K562 (cell line): ENCODE results near the gene NKIRAS1. TPM values are rescaled to one million over a fixed set of nuclear protein-coding genes. Genes with fewer than 3 reads are reported as not detected.

ENCODE experiments used
- CSDE1 ChIP-seq, 2 experiments: fragments of 450-650 bp; IDR thresholded peaks; 2 replicates each; pipeline ENCODE4 v1.6.1; 2016; ENCODE audit warnings: mild to moderate bottlenecking in 1 of 2
- DPF2 ChIP-seq: fragments of 450-650 bp; IDR thresholded peaks from 2 replicates; pipeline ENCODE4 v1.6.1; 2016
- FOS ChIP-seq: IDR thresholded peaks from 3 replicates; pipeline ENCODE4 v1.6.1; 2011; ENCODE audit not compliant: insufficient read length; ENCODE audit errors: extremely low read depth
- FOXA3 ChIP-seq, 2 experiments: fragments of 450-650 bp in 1 of 2; sonication (generic) in 1 of 2; formaldehyde crosslinking; IDR thresholded peaks in 1 of 2; conservative IDR thresholded peaks in 1 of 2; 2 replicates each; pipeline versions ENCODE4 v1.4.0 to v1.8.0; 2020 to 2022; ENCODE audit warnings: mild to moderate bottlenecking in 2 of 2, missing genetic modification reagents in 1 of 2
- GATA2 ChIP-seq: sonication (generic); formaldehyde crosslinking; IDR thresholded peaks from 2 replicates; pipeline ENCODE4 v1.4.0; 2020; ENCODE audit warnings: mild to moderate bottlenecking, missing genetic modification reagents
- GATAD2A ChIP-seq: fragments of 450-650 bp; IDR thresholded peaks from 2 replicates; pipeline ENCODE4 v1.6.1; 2017
- HES1 ChIP-seq: fragments of 450-650 bp; IDR thresholded peaks from 2 replicates; pipeline ENCODE4 v1.6.1; 2016; ENCODE audit warnings: low read depth, mild to moderate bottlenecking, moderate library complexity
- MIER1 ChIP-seq: fragments of 450-650 bp; IDR thresholded peaks from 2 replicates; pipeline ENCODE4 v1.6.1; 2016; ENCODE audit warnings: antibody characterized with exemption, mild to moderate bottlenecking, low read depth
- MYC ChIP-seq, 2 experiments: fragments of 250-450 bp in 1 of 2; sonication (Bioruptor Pico) in 1 of 2; IDR thresholded peaks; 2 replicates each; pipeline versions ENCODE4 v1.5.1 to v1.6.1; 2012 to 2021; ENCODE audit warnings: low read depth in 2 of 2, borderline replicate concordance in 1 of 2, improper control_type of control experiment in 1 of 2, low read length in 1 of 2, mild to moderate bottlenecking in 1 of 2, moderate library complexity in 1 of 2
- NFIC ChIP-seq: fragments of 450-650 bp; IDR thresholded peaks from 2 replicates; pipeline ENCODE4 v1.6.1; 2017; ENCODE audit warnings: mild to moderate bottlenecking, inconsistent platforms
- NFIX ChIP-seq: fragments of 250-450 bp; sonication (Bioruptor Pico); IDR thresholded peaks from 2 replicates; pipeline ENCODE4 v1.4.0; 2020; ENCODE audit warnings: low read depth, mild to moderate bottlenecking, moderate library complexity
- NONO ChIP-seq, 2 experiments: fragments of 200-400 bp in 1 of 2; fragments of 450-650 bp in 1 of 2; formaldehyde crosslinking in 1 of 2; IDR thresholded peaks; 2 replicates each; pipeline ENCODE4 v1.6.1; 2017; ENCODE audit warnings: low read depth in 2 of 2, mild to moderate bottlenecking in 2 of 2, moderate library complexity in 2 of 2, low read length in 1 of 2
- POLR2A ChIP-seq: fragments of 450-650 bp; conservative IDR thresholded peaks from 2 replicates; pipeline ENCODE4 v1.6.1; 2016
- RAD21 ChIP-seq, 2 experiments: fragments of 250-450 bp in 1 of 2; fragments of 450-650 bp in 1 of 2; sonication (Bioruptor Pico) in 1 of 2; formaldehyde crosslinking in 1 of 2; IDR thresholded peaks in 1 of 2; conservative IDR thresholded peaks in 1 of 2; 2 replicates each; pipeline versions ENCODE4 v1.4.0 to v1.8.0; 2020 to 2022; ENCODE audit warnings: mild to moderate bottlenecking in 2 of 2, moderate library complexity in 1 of 2
- SLC30A9 ChIP-seq: fragments of 250-450 bp; sonication (Bioruptor Pico); IDR thresholded peaks from 2 replicates; pipeline ENCODE4 v1.8.0; 2022; ENCODE audit warnings: mild to moderate bottlenecking, moderate library complexity
- SMAD2 ChIP-seq: fragments of 150-350 bp; IDR thresholded peaks from 2 replicates; pipeline ENCODE4 v1.6.1; 2014; ENCODE audit warnings: low read depth, mild to moderate bottlenecking, low read length
- SMARCE1 ChIP-seq: fragments of 450-650 bp; IDR thresholded peaks from 2 replicates; pipeline ENCODE4 v1.7.1; 2016; ENCODE audit warnings: mild to moderate bottlenecking
- TEAD2 ChIP-seq: fragments of 450-650 bp; IDR thresholded peaks from 2 replicates; pipeline ENCODE4 v1.6.1; 2016; ENCODE audit warnings: missing genetic modification characterization, control low read depth, missing compliant biosample characterization
- VEZF1 ChIP-seq: fragments of 200-800 bp; sonication (Bioruptor generic); IDR thresholded peaks from 2 replicates; pipeline ENCODE4 v1.6.1; 2017; ENCODE audit warnings: missing genetic modification characterization, missing compliant biosample characterization
- ZFP30 ChIP-seq: fragments of 250-450 bp; sonication (Bioruptor Pico); IDR thresholded peaks from 2 replicates; pipeline ENCODE4 v1.8.0; 2022; ENCODE audit warnings: moderate library complexity, mild to moderate bottlenecking, inconsistent platforms, borderline replicate concordance
- ZNF184 ChIP-seq: sonication (generic); formaldehyde crosslinking; IDR thresholded peaks from 2 replicates; pipeline ENCODE4 v1.5.0; 2020; ENCODE audit warnings: missing genetic modification reagents
- ZNF280A ChIP-seq: fragments of 450-650 bp; IDR thresholded peaks from 2 replicates; pipeline ENCODE4 v1.6.1; 2018; ENCODE audit warnings: mild to moderate bottlenecking, low read depth; ENCODE audit not compliant: partially characterized antibody
- ZNF324 ChIP-seq: fragments of 250-450 bp; sonication (Bioruptor Pico); IDR thresholded peaks from 2 replicates; pipeline ENCODE4 v1.4.0; 2020; ENCODE audit warnings: mild to moderate bottlenecking
- ZNF699 ChIP-seq: fragments of 250-450 bp; sonication (Bioruptor Pico); IDR thresholded peaks from 2 replicates; pipeline ENCODE4 v1.8.0; 2021; ENCODE audit warnings: mild to moderate bottlenecking, moderate library complexity; ENCODE audit not compliant: insufficient replicate concordance
- polyA plus RNA-seq, 8 experiments: library from polyadenylated mRNA; depleted of rRNA in 4 of 8; stranded (reverse) in 5 of 8; unstranded in 3 of 8; fragments of >200 nt; fragmentation: Nextera tagmentation in 2 of 8; fragmentation: Illumina TruSeq in 1 of 8; extraction: Ambion mirVana in 2 of 8; extraction: Trizol in 1 of 8; gene quantifications; 2 replicates each; pipeline versions ENCODE4 v1.2.1 to v1.2.3, GENCODE V29; 2011 to 2014; ENCODE audit warnings: inconsistent platforms in 1 of 8, missing spikeins in 1 of 8
- total RNA-seq, 7 experiments: library from RNA; depleted of rRNA in 6 of 7; stranded (reverse); fragments of >200 nt in 6 of 7; fragmentation: Illumina TruSeq in 2 of 7; extraction: Trizol in 2 of 7; gene quantifications; 2 replicates each; pipeline versions ENCODE4 v1.2.1 to v1.2.3, GENCODE V29; 2011 to 2021; ENCODE audit warnings: low replicate concordance in 1 of 7
- TF ChIP-seq, protein P1 (sequence below): fragments of 450-650 bp; IDR thresholded peaks from 2 replicates; pipeline ENCODE4 v1.6.1; 2016; ENCODE audit warnings: missing biosample characterization, missing genetic modification characterization

The NKIRAS1 gene
- total and polyA plus RNA-seq, 9 of the 15 experiments (the other 6 are each of a cell fraction or from before 2014, with no cell fraction given): 5.1 to 10.3 (median 6.3) TPM

GRCh38 chr3:23944861-23945662 is 28.3 kb upstream of the NKIRAS1 start, which contains the start of gene NR1D2 (continued):
- no peak for TF ChIP-seq ZNF280A
- TF ChIP-seq RAD21 (CRISPR knock-in tag; conservative IDR thresholded peaks at IDR 0.05 in 1 of 2, IDR thresholded peaks at IDR 0.05 in 1 of 2): peak in 1 of 2 experiments; percentile 56; a peak in 3 of 4 replicates
- TF ChIP-seq TEAD2 (tag): no peak
- no peak for TF ChIP-seq FOXA3 (CRISPR knock-in tag; conservative IDR thresholded peaks at IDR 0.05 in 1 of 2, IDR thresholded peaks at IDR 0.05 in 1 of 2)
- TF ChIP-seq ZFP30 (CRISPR knock-in tag): no peak
- TF ChIP-seq, protein P1, sequence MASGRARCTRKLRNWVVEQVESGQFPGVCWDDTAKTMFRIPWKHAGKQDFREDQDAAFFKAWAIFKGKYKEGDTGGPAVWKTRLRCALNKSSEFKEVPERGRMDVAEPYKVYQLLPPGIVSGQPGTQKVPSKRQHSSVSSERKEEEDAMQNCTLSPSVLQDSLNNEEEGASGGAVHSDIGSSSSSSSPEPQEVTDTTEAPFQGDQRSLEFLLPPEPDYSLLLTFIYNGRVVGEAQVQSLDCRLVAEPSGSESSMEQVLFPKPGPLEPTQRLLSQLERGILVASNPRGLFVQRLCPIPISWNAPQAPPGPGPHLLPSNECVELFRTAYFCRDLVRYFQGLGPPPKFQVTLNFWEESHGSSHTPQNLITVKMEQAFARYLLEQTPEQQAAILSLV (tag): no peak
- TF ChIP-seq DPF2: peak; percentile 80
- peak; percentile 62 for TF ChIP-seq POLR2A
- no peak for TF ChIP-seq ZNF184 (CRISPR knock-in tag)
- no peak for TF ChIP-seq ZNF324
- TF ChIP-seq SMARCE1: peak; percentile 76
- peak; percentile 48 for TF ChIP-seq NFIC
- TF ChIP-seq HES1: no peak
- TF ChIP-seq ZNF699 (CRISPR knock-in tag): no peak
- TF ChIP-seq NFIX (CRISPR knock-in tag): no peak
- TF ChIP-seq GATAD2A: peak; percentile 82; the same call in 1 of the 2 replicates
- TF ChIP-seq SLC30A9: no peak
- no peak for TF ChIP-seq MYC (IDR thresholded peaks at IDR 0.05; ENCODE audit: low read depth, low read length)
- no peak for TF ChIP-seq MYC (CRISPR knock-in tag; IDR thresholded peaks at IDR 0.05; ENCODE audit: borderline replicate concordance, low read depth)
- no peak for TF ChIP-seq VEZF1 (CRISPR knock-in tag)
- TF ChIP-seq NONO (IDR thresholded peaks at IDR 0.05; ENCODE audit: low read depth in 2 of 2, low read length in 1 of 2): peak in 1 of 2 experiments; percentile 86; a peak in 1 of 4 replicates
- no peak for TF ChIP-seq FOS
- TF ChIP-seq CSDE1 (IDR thresholded peaks at IDR 0.05): no peak
- TF ChIP-seq MIER1: no peak
- TF ChIP-seq SMAD2: no peak
- TF ChIP-seq GATA2 (CRISPR knock-in tag): no peak
